LNCaP clone FGC (cell line): ENCODE results near the gene SNX13.

Source experiments
- DNase-seq: peaks from one replicate; pipeline ENCODE4 v3.0.0-alpha.2; 2011; ENCODE audit warnings: low read depth
- H3K4me3 ChIP-seq: 2 replicates; pipeline ENCODE4 v1.5.1; 2011; ENCODE audit warnings: mild to moderate bottlenecking, low read depth, low read length, control low read depth
- CTCF ChIP-seq: IDR thresholded peaks from 2 replicates; pipeline ENCODE4 v1.5.1; 2012; ENCODE audit warnings: mild to moderate bottlenecking; ENCODE audit not compliant: control insufficient read depth, insufficient read depth; ENCODE audit errors: extremely low read depth

The SNX13 gene

GRCh38 chr7:17781491-17782215 is 158.6 kb downstream of the SNX13 start:
- H3K4me3 ChIP-seq, result no peak overlapping the region
- peak; percentile 27 for DNase-seq
- no peak for TF ChIP-seq CTCF

DNA sequence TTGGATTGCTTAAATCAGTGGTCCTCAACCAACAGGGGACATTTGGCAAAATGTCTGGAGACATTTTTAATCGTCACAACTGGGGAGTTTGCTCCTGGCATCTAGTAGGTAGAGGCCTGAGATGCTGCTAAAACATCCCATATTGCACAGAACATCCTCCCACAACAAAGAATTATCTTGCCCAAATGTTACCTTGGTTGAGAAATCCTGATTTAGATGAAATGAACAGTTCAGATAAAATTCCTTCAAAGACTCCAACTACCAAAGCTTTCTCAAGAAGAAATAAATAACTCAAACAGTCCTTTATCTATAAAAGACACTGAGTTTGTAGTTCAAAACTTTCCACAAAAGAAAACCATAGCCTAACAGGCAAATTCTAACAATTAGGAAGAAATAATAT is 160.9 kb downstream of the SNX13 start:
- no peak for DNase-seq
- no peak overlapping the region for H3K4me3 ChIP-seq
- TF ChIP-seq CTCF, result no peak

DNA sequence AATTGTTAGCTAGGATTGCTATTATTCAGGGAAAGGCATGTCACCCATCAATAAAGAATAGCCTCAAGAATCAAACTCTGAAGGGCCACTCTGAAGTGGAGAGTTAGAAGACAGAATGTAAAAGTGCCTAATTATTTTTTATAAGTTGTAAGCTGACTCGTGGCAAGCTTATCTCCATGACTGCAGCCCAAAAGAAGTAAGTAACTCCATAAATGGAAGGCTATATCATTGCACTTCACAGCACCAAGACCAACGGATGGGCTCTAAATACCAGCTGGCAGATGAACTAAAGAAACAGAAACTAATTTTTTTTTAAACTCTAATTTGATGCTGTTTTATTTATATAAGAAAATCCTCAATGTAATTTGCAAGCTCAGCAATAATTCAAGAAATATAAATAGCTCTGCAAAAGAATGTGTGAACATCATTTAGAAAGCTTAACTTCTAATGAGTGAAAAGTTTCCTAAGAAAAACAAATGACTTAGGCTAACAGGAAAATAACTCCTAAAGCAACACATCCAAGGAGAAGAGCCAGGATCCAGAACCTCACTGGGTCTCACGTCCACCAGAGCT is 165.5 kb downstream of the SNX13 start:
- no peak for DNase-seq

DNA sequence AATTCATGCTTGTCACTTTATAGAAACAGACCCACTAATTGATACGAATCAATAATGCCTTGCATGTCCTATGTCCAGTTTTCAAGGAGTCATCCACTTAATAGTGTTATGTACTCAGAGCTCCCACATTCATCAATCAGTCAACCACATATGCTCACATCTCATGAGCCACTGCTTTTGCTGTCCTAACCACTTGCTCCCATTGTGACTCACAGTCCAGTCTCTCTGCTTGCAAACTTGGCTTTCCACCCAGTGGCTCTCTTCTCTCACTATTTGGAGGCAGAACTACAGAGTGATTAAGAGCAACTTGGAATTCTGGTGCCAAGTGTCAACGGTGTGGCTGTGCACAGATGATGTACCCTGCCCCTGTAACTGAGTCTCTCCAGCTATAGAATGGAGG is 166.0 kb downstream of the SNX13 start:
- TF ChIP-seq CTCF, result no peak
- no peak for DNase-seq
- H3K4me3 ChIP-seq, result no peak overlapping the region

More for the DNA sequence above, 165.5 kb downstream of the SNX13 start:
- no peak overlapping the region for H3K4me3 ChIP-seq
- TF ChIP-seq CTCF, result no peak

GRCh38 chr7:17773289-17773626 is 167.0 kb downstream of the SNX13 start:
- H3K4me3 ChIP-seq, result no peak overlapping the region
- TF ChIP-seq CTCF, result no peak
- DNase-seq, result no peak

DNA sequence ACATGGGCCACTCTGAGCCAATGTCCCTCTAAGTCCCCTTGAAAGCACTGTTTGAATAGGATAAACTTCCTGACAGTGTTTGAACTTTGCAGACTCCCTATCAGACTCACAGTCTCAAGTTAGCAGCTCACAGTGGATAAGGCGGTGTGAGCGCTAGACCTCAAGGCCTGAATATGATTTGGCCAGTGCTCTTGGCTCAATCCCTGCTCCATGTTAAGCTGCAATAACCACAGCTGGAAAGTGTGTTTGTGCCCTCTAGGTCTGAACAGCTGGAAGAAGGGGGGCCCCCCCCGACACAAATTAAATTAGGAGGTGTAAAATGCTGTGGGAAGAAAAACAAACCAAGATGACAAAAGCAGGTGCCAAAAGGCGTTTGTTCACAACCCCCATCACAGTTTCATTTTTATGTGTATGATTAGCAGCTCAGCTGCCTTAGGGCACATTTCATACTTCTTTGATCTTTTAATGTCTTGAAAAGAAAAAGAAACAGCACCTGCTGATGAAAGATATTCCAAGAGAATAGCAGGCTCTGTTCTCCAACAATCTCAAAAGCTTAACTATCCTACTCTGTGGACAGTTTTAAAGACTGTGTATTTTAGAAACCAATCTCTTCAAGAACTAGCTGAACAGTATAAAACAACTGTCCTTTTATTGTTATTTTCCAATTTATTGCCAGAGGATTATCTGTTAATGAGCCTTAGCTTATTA is 167.6 kb downstream of the SNX13 start:
- H3K4me3 ChIP-seq, result no peak overlapping the region
- no peak for DNase-seq
- no peak for TF ChIP-seq CTCF
